MG63 (cell line): ENCODE measurements around the gene TNFRSF25. TPM values are rescaled to one million over a fixed set of nuclear protein-coding genes. Genes with fewer than 3 reads are reported as not detected.
A peak's percentile ranks its signal among the peaks of the same experiment; 100 is the strongest.

Source experiments
- DNase-seq: peaks from one replicate; pipeline ENCODE4 v3.0.0-alpha.2; 2020
- H3K27me3 ChIP-seq: fragments of 250-450 bp; sonication (Bioruptor Pico); 2 replicates; pipeline ENCODE4 v1.5.1; 2020; ENCODE audit warnings: mild to moderate bottlenecking, moderate library complexity
- H3K36me3 ChIP-seq: fragments of 250-450 bp; sonication (Bioruptor Pico); 2 replicates; pipeline ENCODE4 v1.5.1; 2020; ENCODE audit warnings: mild to moderate bottlenecking, moderate library complexity
- H3K4me3 ChIP-seq: fragments of 250-450 bp; sonication (Bioruptor Pico); 2 replicates; pipeline ENCODE4 v1.5.1; 2020; ENCODE audit warnings: mild to moderate bottlenecking, moderate library complexity
- H3K9me3 ChIP-seq: fragments of 250-450 bp; sonication (Bioruptor Pico); 2 replicates; pipeline ENCODE4 v1.5.1; 2020; ENCODE audit warnings: mild to moderate bottlenecking, moderate library complexity
- total RNA-seq: library from RNA; depleted of rRNA; stranded (reverse); fragments of >200 nt; shearing (Covaris generic); gene quantifications from 2 replicates; pipeline ENCODE4 v1.2.3, GENCODE V29; 2014; ENCODE audit warnings: low replicate concordance

The TNFRSF25 gene
- total RNA-seq, 1 experiment from 2014 or later, result 0.63 TPM

- Histone ChIP-seq H3K4me3 (no peak overlapping the region), H3K36me3 (no peaks in the 10 kb centered on the region), H3K9me3 (no peaks in the 10 kb centered on the region), H3K27me3 (peaks cover 6% of the 10 kb centered on the region)
- DNase-seq, result peak; percentile 82
Observed at GRCh38 chr1:6423321-6423999, 42.5 kb downstream of the TNFRSF25 start.

- Histone ChIP-seq H3K27me3 (peaks cover 6% of the 10 kb centered on the region), H3K4me3 (no peak overlapping the region), H3K9me3 (no peaks in the 10 kb centered on the region), H3K36me3 (no peaks in the 10 kb centered on the region)
- DNase-seq, result no peak
Observed at GRCh38 chr1:6421266-6421665, 44.7 kb downstream of the TNFRSF25 start.

- Histone ChIP-seq H3K36me3 (no peaks in the 10 kb centered on the region), H3K27me3 (peaks cover 6% of the 10 kb centered on the region), H3K9me3 (no peaks in the 10 kb centered on the region), H3K4me3 (no peak overlapping the region)
- no peak for DNase-seq
Observed at GRCh38 chr1:6420454-6421042, 45.4 kb downstream of the TNFRSF25 start.

- H3K4me3 ChIP-seq, result peak within 1 kb of the TSS; percentile 41
- DNase-seq, result peak; percentile 49
- H3K27me3 ChIP-seq, result peaks cover 8% of the 10 kb centered on the region
- no peaks in the 10 kb centered on the region for H3K9me3 ChIP-seq
- H3K36me3 ChIP-seq, result no peaks in the 10 kb centered on the region
Observed at GRCh38 chr1:6419804-6420453, 46.0 kb downstream of the TNFRSF25 start, which contains the start of gene HES2. HES2 (minus strand) TSS chr1:6419919; CDS start chr1:6419820, 99 bp downstream.

GRCh38 chr1:6419397-6419803 lies 46.6 kb downstream of the TNFRSF25 start:
- Histone ChIP-seq H3K9me3 (no peaks in the 10 kb centered on the region), H3K36me3 (no peaks in the 10 kb centered on the region), H3K4me3 (peak overlapping the region; percentile 41), H3K27me3 (peaks cover 13% of the 10 kb centered on the region)
- peak; percentile 35 for DNase-seq

- Histone ChIP-seq H3K4me3 (no peak overlapping the region; the same call in 1 of the 2 replicates), H3K36me3 (no peaks in the 10 kb centered on the region), H3K27me3 (peaks cover 7% of the 10 kb centered on the region), H3K9me3 (no peaks in the 10 kb centered on the region)
- no peak for DNase-seq
Observed at GRCh38 chr1:6418668-6419396, 47.1 kb downstream of the TNFRSF25 start.

GRCh38 chr1:6417961-6418667 lies 47.9 kb downstream of the TNFRSF25 start:
- Histone ChIP-seq H3K9me3 (no peaks in the 10 kb centered on the region), H3K36me3 (no peaks in the 10 kb centered on the region), H3K27me3 (peaks cover 7% of the 10 kb centered on the region; the same call in 1 of the 2 replicates), H3K4me3 (no peak overlapping the region)
- DNase-seq, result no peak

- peaks cover 7% of the 10 kb centered on the region; the same call in 1 of the 2 replicates for H3K27me3 ChIP-seq
- H3K4me3 ChIP-seq, result no peak overlapping the region
- no peaks in the 10 kb centered on the region for H3K36me3 ChIP-seq
- DNase-seq, result no peak
- no peaks in the 10 kb centered on the region for H3K9me3 ChIP-seq
Observed at GRCh38 chr1:6416906-6417305, 49.1 kb downstream of the TNFRSF25 start.

GRCh38 chr1:6416295-6416656 lies 49.7 kb downstream of the TNFRSF25 start:
- H3K4me3 ChIP-seq, result no peak overlapping the region
- no peaks in the 10 kb centered on the region for H3K9me3 ChIP-seq
- no peak for DNase-seq
- H3K36me3 ChIP-seq, result no peaks in the 10 kb centered on the region
- peaks cover 7% of the 10 kb centered on the region; the same call in 1 of the 2 replicates for H3K27me3 ChIP-seq

GRCh38 chr1:6414881-6415626 lies 50.9 kb downstream of the TNFRSF25 start:
- no peak overlapping the region for H3K4me3 ChIP-seq
- DNase-seq, result no peak
- peaks cover 7% of the 10 kb centered on the region; the same call in 1 of the 2 replicates for H3K27me3 ChIP-seq
- H3K36me3 ChIP-seq, result no peaks in the 10 kb centered on the region
- no peaks in the 10 kb centered on the region for H3K9me3 ChIP-seq

GRCh38 chr1:6414443-6414844 lies 51.5 kb downstream of the TNFRSF25 start:
- H3K4me3 ChIP-seq, result no peak overlapping the region

GRCh38 chr1:6412896-6413295 lies 53.1 kb downstream of the TNFRSF25 start:
- no peak for DNase-seq
- Histone ChIP-seq H3K4me3 (no peak overlapping the region), H3K36me3 (no peaks in the 10 kb centered on the region), H3K9me3 (no peaks in the 10 kb centered on the region), H3K27me3 (peaks cover 7% of the 10 kb centered on the region; the same call in 1 of the 2 replicates)

More at GRCh38 chr1:6414443-6414844, 51.5 kb downstream of the TNFRSF25 start:
- DNase-seq, result peak; percentile 38
- no peaks in the 10 kb centered on the region for H3K9me3 ChIP-seq
- no peaks in the 10 kb centered on the region for H3K36me3 ChIP-seq
- H3K27me3 ChIP-seq, result peaks cover 7% of the 10 kb centered on the region; the same call in 1 of the 2 replicates
